ENCODE results near the gene ELOF1.

GRCh38 chr19:11550265-11550664 is 8.8 kb downstream of the ELOF1 start:
- TF ChIP-seq POLR2A (IDR thresholded peaks at IDR 0.05): no peak
- TF ChIP-seq, protein P1, sequence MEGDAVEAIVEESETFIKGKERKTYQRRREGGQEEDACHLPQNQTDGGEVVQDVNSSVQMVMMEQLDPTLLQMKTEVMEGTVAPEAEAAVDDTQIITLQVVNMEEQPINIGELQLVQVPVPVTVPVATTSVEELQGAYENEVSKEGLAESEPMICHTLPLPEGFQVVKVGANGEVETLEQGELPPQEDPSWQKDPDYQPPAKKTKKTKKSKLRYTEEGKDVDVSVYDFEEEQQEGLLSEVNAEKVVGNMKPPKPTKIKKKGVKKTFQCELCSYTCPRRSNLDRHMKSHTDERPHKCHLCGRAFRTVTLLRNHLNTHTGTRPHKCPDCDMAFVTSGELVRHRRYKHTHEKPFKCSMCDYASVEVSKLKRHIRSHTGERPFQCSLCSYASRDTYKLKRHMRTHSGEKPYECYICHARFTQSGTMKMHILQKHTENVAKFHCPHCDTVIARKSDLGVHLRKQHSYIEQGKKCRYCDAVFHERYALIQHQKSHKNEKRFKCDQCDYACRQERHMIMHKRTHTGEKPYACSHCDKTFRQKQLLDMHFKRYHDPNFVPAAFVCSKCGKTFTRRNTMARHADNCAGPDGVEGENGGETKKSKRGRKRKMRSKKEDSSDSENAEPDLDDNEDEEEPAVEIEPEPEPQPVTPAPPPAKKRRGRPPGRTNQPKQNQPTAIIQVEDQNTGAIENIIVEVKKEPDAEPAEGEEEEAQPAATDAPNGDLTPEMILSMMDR (IDR thresholded peaks at IDR 0.05): no peak
